GM18526 (cell line): ENCODE data around the gene GCAT.

Source experiments
- POLR2A ChIP-seq: IDR thresholded peaks from 3 replicates; pipeline ENCODE4 v1.6.1; 2011; ENCODE audit not compliant: insufficient read length; ENCODE audit errors: extremely low read depth

The GCAT gene

DNA sequence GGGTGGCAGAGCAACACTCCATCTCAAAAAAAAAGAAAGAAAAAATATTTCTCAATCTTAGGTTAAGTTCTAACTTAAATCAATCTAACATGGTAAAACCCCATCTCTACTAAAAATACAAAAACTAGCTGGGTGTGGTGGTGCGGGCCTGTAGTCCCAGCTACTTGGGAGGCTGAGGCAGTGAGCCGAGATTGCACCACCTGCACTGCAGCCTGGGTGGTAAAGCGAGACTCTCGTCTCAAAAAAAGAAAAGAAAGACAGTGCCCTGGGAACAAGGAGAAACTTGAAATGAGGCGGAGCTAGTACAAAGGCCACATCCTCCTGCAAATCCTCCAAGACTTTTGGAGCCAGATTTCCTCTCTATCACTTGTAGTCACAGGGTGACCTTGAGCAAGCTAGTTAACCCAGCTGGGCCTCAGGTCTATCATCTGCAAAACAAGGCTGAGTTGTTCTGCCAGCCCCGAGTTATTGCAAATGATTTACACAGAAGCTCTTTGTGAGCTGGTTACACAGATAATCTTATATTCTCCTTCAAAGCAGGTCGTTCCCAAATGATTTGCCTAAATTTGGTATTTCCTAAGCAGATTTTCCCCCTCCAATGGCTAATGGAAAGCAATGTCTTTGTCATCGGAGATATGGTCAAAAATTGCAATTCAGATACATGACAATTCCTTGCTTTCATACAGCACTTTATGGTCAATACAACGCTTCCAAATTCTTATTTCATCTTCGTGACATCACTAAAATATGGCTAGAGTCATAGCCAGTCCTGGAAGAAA lies 34.5 kb downstream of the GCAT start:
- no peak for TF ChIP-seq POLR2A

DNA sequence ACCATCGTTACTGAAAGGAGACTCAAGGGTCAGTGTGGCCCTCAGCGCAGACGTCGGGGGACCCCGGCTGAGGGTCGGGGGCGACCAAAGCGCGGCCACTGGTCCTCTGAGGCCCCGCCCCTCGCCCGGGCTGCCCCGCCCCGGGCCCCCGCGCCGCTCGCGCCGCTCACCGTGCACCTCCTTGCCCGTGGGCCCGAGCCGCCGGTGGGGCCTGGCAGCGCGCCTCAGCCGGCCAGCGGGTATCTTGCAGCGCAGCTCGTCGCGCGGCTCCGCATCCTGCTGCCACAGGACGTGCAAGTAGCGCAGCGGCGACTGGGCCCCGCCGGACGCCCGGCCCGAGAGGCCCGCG lies 36.0 kb downstream of the GCAT start:
- TF ChIP-seq POLR2A, result no peak

DNA sequence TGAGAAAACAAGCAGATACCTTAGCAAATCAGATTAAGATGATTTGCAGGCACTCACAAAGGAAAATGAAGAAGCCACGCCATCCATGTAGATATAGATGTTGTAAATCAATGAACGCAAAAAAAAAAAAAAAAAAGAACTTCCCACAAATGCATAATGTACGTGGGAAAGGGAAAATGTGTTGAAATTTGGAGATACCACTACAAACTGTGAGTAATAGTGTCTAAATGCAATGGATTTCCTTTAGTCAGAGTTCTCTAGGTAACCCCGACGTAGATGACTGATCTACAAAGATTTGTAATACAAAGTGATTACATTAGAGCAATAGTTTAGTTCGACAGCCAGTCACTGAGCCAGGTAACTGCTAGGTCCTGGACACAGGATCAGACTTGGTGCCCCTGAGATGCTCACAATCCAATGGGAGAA lies 37.2 kb downstream of the GCAT start:
- no peak for TF ChIP-seq POLR2A

DNA sequence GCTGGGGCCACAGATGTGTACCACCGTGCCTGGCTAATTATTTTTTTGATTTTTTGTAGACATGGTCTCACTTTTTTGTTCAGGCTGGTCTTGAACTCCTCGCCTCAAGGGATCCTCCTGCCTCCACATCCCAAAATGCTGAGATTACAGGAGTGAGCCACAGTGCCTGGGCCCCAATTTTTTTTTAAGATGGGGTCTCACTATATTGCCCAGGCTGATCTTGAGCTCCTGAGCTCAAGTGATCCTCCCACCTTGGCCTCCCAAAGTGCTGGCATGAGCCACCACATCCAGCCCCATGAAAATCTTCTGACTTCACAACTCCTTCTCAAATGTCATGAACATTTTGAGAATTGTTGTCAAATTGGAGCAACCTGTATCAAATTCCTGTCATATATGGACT lies 38.7 kb downstream of the GCAT start:
- TF ChIP-seq POLR2A, result no peak

DNA sequence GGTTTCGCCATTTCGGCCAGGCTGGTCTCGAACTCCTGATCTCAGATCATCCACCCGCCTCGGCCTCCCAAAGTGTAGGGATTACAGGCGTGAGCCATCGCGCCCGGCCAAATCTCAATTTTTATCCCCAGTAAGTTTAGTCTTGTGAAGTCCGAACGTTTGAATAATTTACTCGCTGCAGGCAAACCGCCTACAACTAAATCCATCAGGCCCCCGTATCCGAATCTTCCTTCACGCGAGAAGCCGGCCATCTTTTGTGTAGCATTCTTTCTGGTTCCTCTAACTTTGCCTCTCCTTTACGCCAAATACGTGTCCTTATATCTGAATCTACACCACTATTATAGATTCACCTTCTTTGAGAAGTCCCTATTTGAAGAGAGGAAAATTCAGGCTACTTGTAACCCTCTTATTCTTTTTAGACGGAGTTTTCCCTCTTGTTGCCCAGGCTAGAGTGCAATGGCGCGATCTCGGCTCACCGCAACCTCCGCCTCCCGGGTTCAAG lies 40.9 kb downstream of the GCAT start:
- no peak for TF ChIP-seq POLR2A

DNA sequence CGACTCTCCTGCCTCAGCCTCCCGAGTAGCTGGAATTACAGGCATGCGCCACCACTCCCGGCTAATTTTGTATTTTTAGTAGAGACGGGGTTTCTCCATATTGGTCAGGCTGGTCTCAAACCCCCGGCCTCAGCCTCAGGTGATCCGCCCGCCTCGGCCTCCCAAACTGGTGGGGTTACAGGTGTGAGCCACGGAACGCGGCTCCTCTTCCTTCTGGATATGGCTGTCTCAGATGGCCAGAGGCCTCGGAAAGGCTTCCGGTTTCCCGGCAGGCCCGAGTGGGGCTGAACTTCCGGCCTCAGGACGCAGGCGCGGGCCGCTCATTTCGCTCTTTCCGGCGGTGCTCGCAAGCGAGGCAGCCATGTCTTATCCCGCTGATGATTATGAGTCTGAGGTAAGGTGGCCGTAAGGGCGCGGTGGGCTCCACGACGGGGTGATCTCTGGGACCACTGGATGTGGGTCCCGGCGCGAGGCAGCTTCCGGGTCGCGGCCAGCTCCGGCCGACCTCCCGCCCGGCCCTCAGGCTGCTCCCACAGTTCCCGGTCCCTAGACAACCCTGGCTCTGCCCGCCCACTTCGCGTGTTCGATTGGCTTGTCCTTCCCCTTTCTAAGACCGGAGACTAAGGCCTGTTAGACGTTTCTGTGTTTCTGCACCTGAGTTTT lies 41.5 kb downstream of the GCAT start, which contains the start of gene EIF3L:
EIF3L (plus strand) TSS at position 331 of the 663 bp plus-strand sequence; CDS start at position 362, 31 bp downstream.
- TF ChIP-seq POLR2A, result peak; percentile 84

DNA sequence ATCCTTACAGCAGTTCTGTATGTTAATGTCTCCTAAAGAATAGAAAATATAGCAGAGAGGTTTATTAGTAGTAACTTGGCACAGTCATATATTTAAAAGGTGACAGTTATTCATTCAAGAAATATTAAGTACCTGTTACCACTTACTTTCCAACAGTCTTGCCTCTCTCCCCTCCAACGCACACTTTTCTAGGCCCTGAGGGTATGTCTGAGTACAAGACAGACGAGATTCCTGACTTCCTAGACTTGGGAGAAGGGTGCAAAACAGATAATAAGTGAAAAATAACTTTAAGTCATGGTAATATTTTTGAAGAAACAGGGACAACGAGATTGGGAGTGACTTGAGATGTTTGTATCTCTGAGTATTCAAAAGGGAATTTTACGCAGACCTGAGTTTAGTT lies 43.1 kb downstream of the GCAT start:
- no peak for TF ChIP-seq POLR2A

DNA sequence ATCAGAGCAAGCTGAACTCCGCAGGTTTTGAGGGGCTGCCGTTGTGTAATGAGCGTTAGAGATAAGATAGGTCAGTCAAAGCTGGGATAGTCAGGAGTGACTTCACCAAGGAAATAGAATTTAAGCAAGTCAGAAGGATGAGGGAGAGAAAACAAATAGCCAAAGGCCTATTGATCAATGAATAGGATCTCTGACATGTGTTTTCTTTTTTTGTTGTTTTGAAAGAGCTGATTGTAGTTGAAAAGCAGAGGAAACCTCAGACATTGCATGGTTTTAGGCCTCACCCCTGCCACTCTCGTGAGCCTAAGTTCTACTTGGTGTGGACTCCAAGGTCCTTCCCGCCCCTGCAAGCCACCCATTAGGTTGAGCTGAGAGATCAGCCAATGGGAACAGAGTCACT lies 44.7 kb downstream of the GCAT start:
- no peak for TF ChIP-seq POLR2A

DNA sequence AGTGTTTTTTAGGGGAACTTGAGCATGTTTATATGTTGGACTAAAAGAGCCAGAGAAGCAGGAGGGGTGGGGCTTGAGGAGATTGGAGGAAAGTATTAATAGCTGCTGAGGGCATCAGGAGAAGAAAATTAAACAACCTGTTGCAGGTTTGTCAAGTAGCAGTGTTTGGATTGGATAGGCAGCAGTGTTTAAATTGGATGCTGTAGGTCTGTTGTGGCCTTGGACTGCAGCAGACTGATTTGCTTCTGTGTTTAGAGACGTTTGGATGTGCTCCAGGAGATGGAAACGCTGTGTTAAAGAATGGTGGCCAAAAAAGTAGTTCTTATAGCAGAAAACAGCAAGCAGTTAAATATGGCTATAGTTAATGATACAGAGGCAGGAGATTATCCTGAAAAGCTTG lies 47.2 kb downstream of the GCAT start:
- no peak for TF ChIP-seq POLR2A

DNA sequence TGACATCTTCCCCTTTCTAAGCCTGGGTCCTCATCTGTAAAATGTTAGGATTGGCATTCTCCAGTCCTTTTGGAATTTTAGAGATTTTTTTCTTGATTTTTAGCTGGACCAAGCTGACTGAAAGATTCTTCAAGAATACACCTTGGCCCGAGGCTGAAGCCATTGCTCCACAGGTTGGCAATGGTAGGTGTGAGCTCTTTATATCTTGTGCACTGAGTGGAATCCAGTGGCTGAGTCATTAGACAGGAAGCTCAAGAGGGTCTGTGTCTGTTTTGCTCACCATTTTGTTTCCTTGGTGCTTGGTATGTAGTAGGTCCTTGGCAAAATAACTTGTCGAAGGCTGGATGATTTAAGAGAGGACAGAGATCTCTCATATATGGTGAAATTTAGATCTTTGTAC lies 47.7 kb downstream of the GCAT start:
- TF ChIP-seq POLR2A, result no peak

DNA sequence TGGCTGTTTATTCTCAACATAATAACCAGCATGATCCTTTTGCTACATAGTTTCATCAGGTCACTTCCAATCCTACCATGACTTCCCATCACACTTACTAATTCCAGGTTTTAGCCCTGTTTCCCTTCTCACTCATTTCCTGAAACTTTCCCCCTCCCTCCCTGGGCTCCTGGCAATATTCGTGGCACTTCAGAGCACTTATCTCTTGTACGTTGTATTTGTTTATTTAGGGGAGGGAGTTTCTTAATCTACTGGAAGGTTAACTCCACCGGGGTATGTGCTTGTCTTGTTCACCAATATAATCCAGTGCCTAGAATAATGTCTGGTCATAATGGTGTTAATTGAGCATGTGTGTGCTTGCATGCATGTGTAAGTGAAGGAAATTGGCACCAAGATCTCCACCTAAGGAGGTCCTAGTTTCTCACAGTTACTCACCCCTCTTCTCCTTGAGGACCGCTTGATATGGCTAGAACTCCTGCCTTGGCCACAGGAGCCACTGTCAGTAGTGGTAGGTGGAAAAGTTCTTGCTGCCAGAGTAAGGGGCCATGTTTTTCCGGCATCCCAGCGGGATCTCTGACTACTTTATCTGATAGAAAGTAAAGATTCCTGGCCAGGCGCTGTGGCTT lies 53.2 kb downstream of the GCAT start:
- TF ChIP-seq POLR2A, result no peak

DNA sequence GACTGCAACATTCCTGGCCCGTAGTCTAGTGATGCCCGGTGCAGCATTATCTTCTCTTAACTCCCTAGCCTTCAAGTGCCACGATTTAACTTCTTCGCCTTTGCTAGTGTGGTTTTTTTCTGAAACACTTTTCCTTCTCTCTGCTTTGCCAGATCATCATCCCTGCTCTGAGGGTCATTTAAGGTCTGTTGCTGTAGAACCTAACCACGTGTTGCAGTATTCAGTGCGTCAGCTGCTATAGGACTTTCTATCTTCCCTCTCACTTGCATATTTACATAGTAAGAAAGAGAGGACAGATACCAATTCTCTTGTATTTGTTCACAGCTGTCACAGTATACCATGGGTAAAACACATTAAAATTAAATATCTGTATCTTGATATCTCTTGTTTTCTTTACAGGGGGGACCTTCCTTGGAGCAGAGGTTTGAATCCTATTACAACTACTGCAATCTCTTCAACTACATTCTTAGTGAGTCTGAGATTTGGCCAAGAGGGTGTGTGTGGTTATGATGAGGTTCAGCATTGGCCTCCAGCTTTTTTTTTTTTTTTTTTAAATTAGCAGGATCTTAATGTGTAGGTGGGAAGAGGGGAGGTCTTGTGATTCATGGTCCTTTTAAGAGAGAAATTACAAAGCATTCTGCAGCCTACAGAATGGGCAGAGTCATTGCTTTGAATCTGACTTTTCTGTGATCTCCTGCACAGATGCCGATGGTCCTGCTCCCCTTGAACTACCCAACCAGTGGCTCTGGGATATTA lies 55.0 kb downstream of the GCAT start:
- no peak for TF ChIP-seq POLR2A

DNA sequence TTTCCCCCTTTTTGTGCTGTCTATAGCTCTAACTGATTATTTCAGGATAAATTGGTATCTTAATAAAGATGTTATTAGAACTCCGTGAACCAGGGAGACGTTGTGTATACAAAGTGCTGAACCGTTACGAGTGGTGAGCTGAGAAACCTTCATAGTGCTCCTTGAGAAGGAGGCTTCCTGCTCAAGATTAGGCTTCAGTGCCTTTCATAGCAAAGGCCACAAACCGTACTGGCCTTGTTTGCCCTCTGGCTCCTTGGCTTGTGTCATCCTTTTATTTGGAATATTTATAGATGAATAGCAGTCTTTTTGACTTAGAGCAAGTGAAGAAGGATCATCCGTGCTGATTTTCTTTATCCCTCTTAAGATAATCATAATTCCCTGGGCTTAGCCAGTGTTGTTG lies 57.8 kb downstream of the GCAT start:
- TF ChIP-seq POLR2A, result no peak
